OCI-LY1 (cell line): Measurements from ENCODE around the gene MC1R.

ENCODE experiments used
- H2AFZ ChIP-seq: fragments of 200-600 bp; sonication (generic), shearing (Covaris generic); 2 replicates; pipeline ENCODE4 v1.6.0; 2014; ENCODE audit warnings: antibody characterized with exemption, mild to moderate bottlenecking, low read length
- H3F3A ChIP-seq: fragments of 200-600 bp; sonication (generic), shearing (Covaris generic); 2 replicates; pipeline ENCODE4 v1.6.0; 2014; ENCODE audit warnings: mild to moderate bottlenecking, antibody characterized with exemption, low read length, moderate library complexity; ENCODE audit not compliant: insufficient read depth
- H3K27ac ChIP-seq: fragments of 200-600 bp; sonication (generic); 2 replicates; pipeline ENCODE4 v1.5.1; 2014; ENCODE audit warnings: low read length, mixed run types, mild to moderate bottlenecking, low read depth; ENCODE audit not compliant: poor library complexity, severe bottlenecking
- H3K27me3 ChIP-seq: fragments of 200-600 bp; sonication (generic); 2 replicates; pipeline ENCODE4 v1.6.0; 2014; ENCODE audit warnings: antibody characterized with exemption, mild to moderate bottlenecking, low read length, moderate library complexity; ENCODE audit not compliant: insufficient read depth
- H3K36me3 ChIP-seq: fragments of 200-600 bp; sonication (generic); 2 replicates; pipeline ENCODE4 v1.6.1; 2014; ENCODE audit warnings: mild to moderate bottlenecking, antibody characterized with exemption, low read length, moderate library complexity, mixed read lengths; ENCODE audit not compliant: insufficient read depth
- H3K4me1 ChIP-seq: fragments of 200-600 bp; sonication (generic); 2 replicates; pipeline ENCODE4 v1.5.1; 2014; ENCODE audit warnings: mild to moderate bottlenecking, low read length, moderate library complexity; ENCODE audit not compliant: insufficient read depth, severe bottlenecking
- H3K4me2 ChIP-seq: fragments of 200-600 bp; sonication (generic), shearing (Covaris generic); 2 replicates; pipeline ENCODE4 v1.6.1; 2014; ENCODE audit warnings: low read length
- H3K4me3 ChIP-seq: fragments of 200-600 bp; sonication (generic); 2 replicates; pipeline ENCODE4 v1.5.1; 2014; ENCODE audit warnings: low read length, low read depth, mild to moderate bottlenecking, mixed read lengths; ENCODE audit not compliant: poor library complexity, severe bottlenecking
- H3K79me2 ChIP-seq: fragments of 200-600 bp; shearing (Covaris generic); 2 replicates; pipeline ENCODE4 v1.6.1; 2016; ENCODE audit warnings: mixed run types, low read length, mixed read lengths; ENCODE audit not compliant: insufficient read depth
- H3K9ac ChIP-seq: fragments of 200-600 bp; sonication (generic), shearing (Covaris generic); 2 replicates; pipeline ENCODE4 v1.6.1; 2014; ENCODE audit warnings: mild to moderate bottlenecking, low read length, mixed read lengths
- H3K9me2 ChIP-seq: fragments of 200-600 bp; sonication (generic), shearing (Covaris generic); 2 replicates; pipeline ENCODE4 v1.6.1; 2014; ENCODE audit warnings: low read depth, mild to moderate bottlenecking, low read length, mixed read lengths
- H3K9me3 ChIP-seq: fragments of 200-600 bp; shearing (Covaris generic); 2 replicates; pipeline ENCODE4 v1.6.1; 2014; ENCODE audit warnings: low read length, mixed read lengths
- H4K20me1 ChIP-seq: fragments of 200-600 bp; sonication (generic), shearing (Covaris generic); 2 replicates; pipeline ENCODE4 v1.6.0; 2016; ENCODE audit warnings: mild to moderate bottlenecking, low read length; ENCODE audit not compliant: insufficient read depth
- CTCF ChIP-seq: fragments of 200-600 bp; sonication (generic), shearing (Covaris generic); IDR thresholded peaks from 2 replicates; pipeline ENCODE4 v1.5.1; 2017; ENCODE audit warnings: mild to moderate bottlenecking, antibody characterized with exemption, low read length, moderate library complexity, mixed read lengths
- EZH2 ChIP-seq: fragments of 200-600 bp; sonication (generic), shearing (Covaris generic); IDR thresholded peaks from 2 replicates; pipeline ENCODE4 v1.8.0; 2017; ENCODE audit warnings: borderline replicate concordance, mixed run types, mild to moderate bottlenecking, antibody characterized with exemption, low read length, moderate library complexity, mixed read lengths

The MC1R gene

GRCh38 chr16:89884041-89884421, 34.6 kb upstream of the MC1R start:
- H3K4me3 ChIP-seq, result no peak overlapping the region
- no peaks in the 10 kb centered on the region for H3K27me3 ChIP-seq
- H3K4me1 ChIP-seq, result no peaks in the 10 kb centered on the region
- H3K4me2 ChIP-seq, result no peak overlapping the region
- H3F3A ChIP-seq, result no peaks in the 10 kb centered on the region
- no peaks in the 10 kb centered on the region for H3K9me3 ChIP-seq
- H3K9ac ChIP-seq, result no peak overlapping the region
- no peak for TF ChIP-seq CTCF
- no peak for TF ChIP-seq EZH2
- H4K20me1 ChIP-seq, result no peaks in the 10 kb centered on the region
- no peak overlapping the region for H2AFZ ChIP-seq
- peaks cover 5% of the 10 kb centered on the region; the same call in 1 of the 2 replicates for H3K79me2 ChIP-seq
- H3K9me2 ChIP-seq, result no peaks in the 10 kb centered on the region
- no peak overlapping the region for H3K27ac ChIP-seq
- H3K36me3 ChIP-seq, result peaks cover 83% of the 10 kb centered on the region

- Histone ChIP-seq H3K9ac (no peak overlapping the region), H3K9me3 (no peaks in the 10 kb centered on the region), H3F3A (no peaks in the 10 kb centered on the region), H4K20me1 (no peaks in the 10 kb centered on the region), H3K4me3 (no peak overlapping the region), H3K27me3 (no peaks in the 10 kb centered on the region), H3K79me2 (no peaks in the 10 kb centered on the region), H3K4me2 (no peak overlapping the region), H3K4me1 (no peaks in the 10 kb centered on the region), H3K36me3 (peaks cover 81% of the 10 kb centered on the region), H3K27ac (no peak overlapping the region), H2AFZ (no peak overlapping the region), H3K9me2 (no peaks in the 10 kb centered on the region)
- TF ChIP-seq CTCF (no peak), EZH2 (no peak)
Measured at GRCh38 chr16:89887243-89887642, 31.4 kb upstream of the MC1R start.

GRCh38 chr16:89890200-89890599, 28.5 kb upstream of the MC1R start:
- H2AFZ ChIP-seq, result no peak overlapping the region
- no peaks in the 10 kb centered on the region for H3K27me3 ChIP-seq
- H3K9me3 ChIP-seq, result no peaks in the 10 kb centered on the region
- H3K9me2 ChIP-seq, result no peaks in the 10 kb centered on the region
- H3K4me3 ChIP-seq, result no peak overlapping the region
- no peak overlapping the region for H3K27ac ChIP-seq
- TF ChIP-seq EZH2, result no peak
- TF ChIP-seq CTCF, result no peak
- no peaks in the 10 kb centered on the region for H4K20me1 ChIP-seq
- no peaks in the 10 kb centered on the region for H3F3A ChIP-seq
- no peaks in the 10 kb centered on the region for H3K4me1 ChIP-seq
- peaks cover 84% of the 10 kb centered on the region for H3K36me3 ChIP-seq
- no peak overlapping the region for H3K9ac ChIP-seq
- H3K79me2 ChIP-seq, result no peaks in the 10 kb centered on the region
- H3K4me2 ChIP-seq, result no peak overlapping the region
